GM12872 (cell line): ENCODE measurements around the gene ATF6.

Source experiments
- TF ChIP-seq, protein P1 (sequence below): IDR thresholded peaks from 3 replicates; pipeline ENCODE4 v1.5.1; 2011; ENCODE audit warnings: low read depth, mild to moderate bottlenecking, low read length, moderate library complexity; ENCODE audit not compliant: insufficient read depth

Gene ATF6

GRCh38 chr1:161954050-161954449 is 187.9 kb downstream of the ATF6 start:
- TF ChIP-seq, protein P1, sequence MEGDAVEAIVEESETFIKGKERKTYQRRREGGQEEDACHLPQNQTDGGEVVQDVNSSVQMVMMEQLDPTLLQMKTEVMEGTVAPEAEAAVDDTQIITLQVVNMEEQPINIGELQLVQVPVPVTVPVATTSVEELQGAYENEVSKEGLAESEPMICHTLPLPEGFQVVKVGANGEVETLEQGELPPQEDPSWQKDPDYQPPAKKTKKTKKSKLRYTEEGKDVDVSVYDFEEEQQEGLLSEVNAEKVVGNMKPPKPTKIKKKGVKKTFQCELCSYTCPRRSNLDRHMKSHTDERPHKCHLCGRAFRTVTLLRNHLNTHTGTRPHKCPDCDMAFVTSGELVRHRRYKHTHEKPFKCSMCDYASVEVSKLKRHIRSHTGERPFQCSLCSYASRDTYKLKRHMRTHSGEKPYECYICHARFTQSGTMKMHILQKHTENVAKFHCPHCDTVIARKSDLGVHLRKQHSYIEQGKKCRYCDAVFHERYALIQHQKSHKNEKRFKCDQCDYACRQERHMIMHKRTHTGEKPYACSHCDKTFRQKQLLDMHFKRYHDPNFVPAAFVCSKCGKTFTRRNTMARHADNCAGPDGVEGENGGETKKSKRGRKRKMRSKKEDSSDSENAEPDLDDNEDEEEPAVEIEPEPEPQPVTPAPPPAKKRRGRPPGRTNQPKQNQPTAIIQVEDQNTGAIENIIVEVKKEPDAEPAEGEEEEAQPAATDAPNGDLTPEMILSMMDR: no peak

- TF ChIP-seq, protein P1: no peak
These were observed 188.3 kb downstream of the ATF6 start for GRCh38 chr1:161954466-161954865.

DNA sequence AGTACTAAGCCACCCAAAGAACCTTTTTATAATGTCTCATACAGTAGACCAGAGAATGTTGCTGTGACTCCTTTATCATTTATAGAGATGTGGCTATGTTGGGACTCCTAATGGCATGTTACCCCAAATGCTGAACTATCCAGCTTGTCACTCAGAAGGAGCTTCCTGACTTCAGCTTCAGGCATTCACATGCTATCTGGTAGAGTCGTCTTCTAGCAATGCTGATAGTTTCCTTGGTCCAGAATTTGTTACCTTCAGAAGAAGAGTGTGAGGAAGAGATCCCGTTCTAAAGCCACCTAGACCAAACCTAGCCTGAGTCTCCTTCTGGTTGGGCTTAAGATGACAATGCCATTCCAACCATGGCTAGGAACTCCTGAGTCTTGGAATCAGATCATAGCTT is 189.5 kb downstream of the ATF6 start:
- TF ChIP-seq, protein P1: no peak

- TF ChIP-seq, protein P1: no peak
These were observed 190.0 kb downstream of the ATF6 start for GRCh38 chr1:161956097-161956496.

DNA sequence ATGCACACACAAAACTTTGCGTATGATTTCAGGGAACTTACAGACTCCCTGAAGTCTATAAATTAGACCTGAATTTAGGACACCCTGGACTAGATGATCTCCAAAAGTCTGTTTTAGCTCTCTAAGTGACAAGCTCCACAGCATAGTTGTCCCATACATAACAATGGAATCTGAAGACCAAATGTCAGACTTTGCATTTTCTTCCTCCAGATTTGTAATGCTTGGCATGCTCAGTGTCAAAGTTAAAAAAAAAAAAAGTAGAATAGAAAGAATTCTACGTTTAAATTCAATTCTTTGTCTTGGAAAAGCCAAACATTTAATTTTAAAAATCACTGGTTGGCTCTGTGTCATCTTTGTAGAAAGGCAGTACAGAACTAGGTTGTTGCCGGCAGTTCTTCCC is 190.8 kb downstream of the ATF6 start:
- TF ChIP-seq, protein P1: no peak

DNA sequence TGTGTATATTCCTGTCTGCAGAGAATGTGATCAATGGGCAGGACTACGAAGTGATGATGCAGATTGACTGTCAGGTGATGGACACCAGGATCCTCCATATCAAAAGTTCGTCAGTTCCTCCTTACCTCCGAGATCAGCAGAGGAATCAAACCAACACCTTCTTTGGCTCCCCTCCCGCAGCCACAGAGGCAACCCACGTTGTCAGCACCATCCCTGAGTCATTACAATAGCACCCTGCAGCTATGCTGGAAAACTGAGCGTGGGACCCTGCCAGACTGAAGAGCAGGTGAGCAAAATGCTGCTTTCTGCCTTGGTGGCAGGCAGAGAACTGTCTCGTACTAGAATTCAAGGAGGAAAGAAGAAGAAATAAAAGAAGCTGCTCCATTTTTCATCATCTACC is 192.3 kb downstream of the ATF6 start:
- TF ChIP-seq, protein P1: no peak

DNA sequence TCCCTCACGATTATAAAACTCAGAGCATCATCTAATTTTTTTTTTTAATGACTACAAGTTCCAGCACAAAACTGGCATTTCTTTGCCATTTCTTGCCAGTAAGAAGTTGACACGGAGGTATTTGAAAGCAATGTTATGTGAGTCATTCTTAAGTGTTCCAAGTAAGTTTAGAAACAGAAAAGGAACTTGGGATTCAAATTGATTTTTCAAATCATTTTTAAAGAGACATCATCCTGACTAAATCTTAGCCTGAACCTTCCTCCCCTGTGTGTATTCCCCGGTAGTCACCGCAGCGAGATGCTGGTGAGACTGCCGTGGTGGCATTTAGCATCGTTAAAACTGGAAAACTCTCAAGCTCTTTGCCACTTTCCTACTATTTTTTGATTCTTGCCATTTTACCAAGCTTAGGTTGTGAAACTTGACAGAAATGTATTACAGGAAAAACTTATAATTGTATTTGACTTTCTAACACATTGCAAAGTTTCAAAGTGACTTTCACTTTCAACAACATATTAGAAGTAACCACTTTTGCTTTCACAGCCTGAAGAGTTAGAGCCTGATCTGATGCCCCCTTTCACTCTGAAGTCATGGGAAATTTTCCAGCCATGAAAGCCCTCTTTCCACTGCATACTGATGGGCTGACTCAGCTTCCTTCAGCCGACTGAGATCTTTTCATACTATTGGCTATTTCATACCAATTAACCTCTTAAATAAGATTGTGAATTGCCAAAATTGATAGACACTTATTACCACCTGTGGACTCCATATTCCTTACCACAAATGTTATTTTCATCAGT is 196.2 kb downstream of the ATF6 start:
- TF ChIP-seq, protein P1: no peak

DNA sequence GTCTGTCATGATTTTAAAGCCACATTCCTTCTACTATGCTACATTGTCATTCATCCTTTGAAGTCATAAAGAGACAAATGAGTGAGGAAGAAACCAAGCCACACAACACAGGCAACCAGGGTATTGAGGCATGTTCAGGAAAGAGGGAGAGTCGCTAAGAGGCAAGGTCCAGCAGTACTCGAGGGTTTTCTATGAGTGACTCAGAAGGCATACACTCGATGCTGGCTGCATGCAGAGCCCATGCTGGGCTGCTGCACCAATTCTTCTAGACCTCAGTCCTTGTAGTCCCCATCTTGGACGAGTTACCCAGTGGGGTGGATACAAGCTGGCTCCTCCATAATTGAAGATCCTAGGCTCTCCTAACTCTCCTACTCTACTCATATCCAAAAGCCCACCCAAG is 199.9 kb downstream of the ATF6 start:
- TF ChIP-seq, protein P1: no peak
